Heart right ventricle (tissue), 16 donors: Measurements from ENCODE around the gene KCTD1. TPM values are rescaled to one million over a fixed set of nuclear protein-coding genes. Genes with fewer than 3 reads are reported as not detected.

Experiments used
- ATAC-seq, 8 donors: fragments of 200-7000 bp; cut with Tn5 transposase; one replicate each; pipeline ENCODE4 v1.9.1; 2020; ENCODE audit warnings: mild to moderate bottlenecking in 8 of 8, moderate library complexity in 8 of 8, moderate number of reproducible peaks in 1 of 8
- DNase-seq, 2 donors: peaks; one replicate each; pipeline ENCODE4 v3.0.0-alpha.2; 2020
- H3K27ac ChIP-seq, 10 donors: fragments of 200-600 bp; sonication (generic) in 2 of 10; one replicate each; pipeline versions ENCODE4 v1.5.0 to v1.8.0; 2020 to 2022; ENCODE audit warnings: mild to moderate bottlenecking in 3 of 10
- H3K27me3 ChIP-seq, 7 donors: fragments of 200-600 bp; one replicate each; pipeline ENCODE4 v1.8.0; 2021 to 2022; ENCODE audit warnings: mild to moderate bottlenecking in 2 of 7
- H3K36me3 ChIP-seq, 9 donors: fragments of 200-600 bp; sonication (generic) in 1 of 9; one replicate each; pipeline versions ENCODE4 v1.5.0 to v1.8.0; 2020 to 2022; ENCODE audit warnings: mild to moderate bottlenecking in 2 of 9
- H3K4me1 ChIP-seq, 9 donors: fragments of 200-600 bp; sonication (generic) in 1 of 9; one replicate each; pipeline versions ENCODE4 v1.5.0 to v1.8.0; 2020 to 2022; ENCODE audit warnings: mild to moderate bottlenecking in 4 of 9
- H3K4me3 ChIP-seq, 10 donors: fragments of 200-600 bp; sonication (generic) in 2 of 10; one replicate each; pipeline versions ENCODE4 v1.5.0 to v1.8.0; 2020 to 2022; ENCODE audit warnings: mild to moderate bottlenecking in 7 of 10, moderate library complexity in 2 of 10
- H3K9me3 ChIP-seq, 11 donors: fragments of 200-600 bp in 10 of 11; sonication (generic) in 2 of 11; one replicate each; pipeline versions ENCODE4 v1.5.0 to v1.8.0; 2013 to 2022; ENCODE audit warnings: mild to moderate bottlenecking in 2 of 11, control low read depth in 1 of 11, moderate library complexity in 1 of 11
- WGBS, 2 donors: extraction: QIAGEN DNeasy Blood & Tissue Kit; methylation state at CpG; one replicate each; pipeline ENCODE4 v1.1.7; 2013; ENCODE audit warnings: inconsistent platforms in 1 of 2; 5-methylcytosine and 5-hydroxymethylcytosine counted together
- intact Hi-C, 10 donors: fragments of 100-400 bp; cut with DNase I; formaldehyde crosslinking; loops; one replicate each; pipeline versions ENCODE4 v1.11.1 to v1.14.2; 2022
- polyA plus RNA-seq, 2 donors: library from polyadenylated mRNA; stranded (reverse); fragments of 200-250 nt; gene quantifications; one replicate each; pipeline ENCODE4 v1.2.3, GENCODE V29; 2013
- total RNA-seq, 10 donors: library from RNA; stranded (reverse); fragmentation: NEBNext Ultra II Directional in 3 of 10; extraction: Animal tissue kit (Norgen Biotek cat#: 25700) in 3 of 10; gene quantifications; one replicate each; pipeline versions ENCODE4 v1.2.1 to v1.2.4, GENCODE V29; 2021 to 2023
- TF ChIP-seq, protein P1 (sequence below), 9 donors: fragments of 200-600 bp; sonication (generic) in 2 of 9; IDR thresholded peaks; one replicate each; pipeline versions ENCODE4 v1.5.0 to v1.8.0; 2021 to 2022; ENCODE audit warnings: antibody characterized with exemption in 9 of 9, mild to moderate bottlenecking in 5 of 9, moderate library complexity in 1 of 9
- donor health status: Arrhythmogenic right ventricular cardiomyopathy.
- donor health status: ischemic (EF 13 %, LVEDD 7.1; RV severe dilation, severe dysfunction).
- donor health status: healthy with polysubstance abuse.
- donor health status: DM: no; HTN: yes; CAD: no.
- donor health status: DM: no; HTN: no; CAD: no.
- donor health status: ischemic (EF 25% LVEDD 6.9; RV normal size, moderate dysfunction).
- donor health status: ischemic (EF 25% LVEDD 5.7; RV mildly dilated, moderate dysfunction).
- donor health status: healthy.
- donor health status: DM: yes; HTN: yes; CAD: no.
- donor health status: Ischemic cardiomyopathy.
- donor health status: ischemic (EF 35%, LVEDD 5.7; RV mildly dilated, moderate dysfunction).
- donor health status: nonischemic (EF 11% LVEDD 7.7; RV severe dilation, severe dysfunction).
- donor health status: DM: yes; HTN: yes; CAD: no.
- donor health status: PGD.
- donor health status: ischemic (EF 29% LVEDD 5.4; RV normal size, mild dysfunction).
- donor health status: nonischemic (EF 23%, LVEDD 6.1; RV moderate dilation, normal function).

KCTD1 gene
- total and polyA plus RNA-seq, 12 donors = 7.5 to 16.7 (median 10.7) TPM

DNA sequence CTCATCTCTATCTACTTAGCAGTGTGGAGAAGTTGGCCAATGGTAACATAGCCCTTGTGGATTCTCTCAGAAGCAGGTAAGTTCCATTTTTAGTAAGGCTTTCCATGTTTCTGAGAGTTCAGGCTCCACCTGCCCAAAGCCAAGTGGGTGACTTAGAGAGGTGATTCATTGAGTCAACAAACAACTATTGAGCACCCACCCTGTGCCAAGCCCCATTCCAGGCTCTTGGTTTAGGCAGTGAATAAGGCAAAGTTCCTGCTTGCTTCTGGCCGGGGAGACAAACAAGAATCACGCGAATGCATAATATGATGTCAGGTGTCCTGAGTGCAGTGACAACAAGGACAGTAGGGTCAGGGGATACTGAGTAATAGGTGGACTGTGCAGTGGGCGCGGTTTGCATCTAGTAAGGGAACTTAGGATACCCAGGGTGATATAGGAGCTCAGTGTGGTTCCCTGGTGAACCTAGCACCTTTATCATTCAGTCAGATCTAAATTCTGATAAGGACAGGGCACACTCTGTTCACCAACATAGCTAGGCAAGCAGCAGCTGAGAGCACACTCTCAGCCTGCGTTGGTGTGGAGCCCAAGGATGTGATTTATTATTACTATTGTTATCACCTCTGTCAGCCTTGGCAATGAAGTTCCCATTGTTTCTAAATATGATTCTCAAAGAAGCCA, 31.7 kb upstream of the KCTD1 start:
- Histone ChIP-seq H3K27me3 (peaks cover 0 to 16% (median 0%) of the 10 kb centered on the region in 7 donors), H3K27ac (no peak overlapping the region), H3K36me3 (no peaks in the 10 kb centered on the region), H3K4me1 (peaks cover 0 to 8% (median 6%) of the 10 kb centered on the region in 9 donors), H3K4me3 (no peak overlapping the region), H3K9me3 (no peaks in the 10 kb centered on the region)
- WGBS, 2 donors = 69 to 76% methylated on average over 6 of the region's 6 CpGs
- TF ChIP-seq, protein P1, sequence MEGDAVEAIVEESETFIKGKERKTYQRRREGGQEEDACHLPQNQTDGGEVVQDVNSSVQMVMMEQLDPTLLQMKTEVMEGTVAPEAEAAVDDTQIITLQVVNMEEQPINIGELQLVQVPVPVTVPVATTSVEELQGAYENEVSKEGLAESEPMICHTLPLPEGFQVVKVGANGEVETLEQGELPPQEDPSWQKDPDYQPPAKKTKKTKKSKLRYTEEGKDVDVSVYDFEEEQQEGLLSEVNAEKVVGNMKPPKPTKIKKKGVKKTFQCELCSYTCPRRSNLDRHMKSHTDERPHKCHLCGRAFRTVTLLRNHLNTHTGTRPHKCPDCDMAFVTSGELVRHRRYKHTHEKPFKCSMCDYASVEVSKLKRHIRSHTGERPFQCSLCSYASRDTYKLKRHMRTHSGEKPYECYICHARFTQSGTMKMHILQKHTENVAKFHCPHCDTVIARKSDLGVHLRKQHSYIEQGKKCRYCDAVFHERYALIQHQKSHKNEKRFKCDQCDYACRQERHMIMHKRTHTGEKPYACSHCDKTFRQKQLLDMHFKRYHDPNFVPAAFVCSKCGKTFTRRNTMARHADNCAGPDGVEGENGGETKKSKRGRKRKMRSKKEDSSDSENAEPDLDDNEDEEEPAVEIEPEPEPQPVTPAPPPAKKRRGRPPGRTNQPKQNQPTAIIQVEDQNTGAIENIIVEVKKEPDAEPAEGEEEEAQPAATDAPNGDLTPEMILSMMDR (IDR thresholded peaks at IDR 0.05) = no peak
- DNase-seq (no peak), ATAC-seq (no peak)
- intact Hi-C loops = no loop called here

DNA sequence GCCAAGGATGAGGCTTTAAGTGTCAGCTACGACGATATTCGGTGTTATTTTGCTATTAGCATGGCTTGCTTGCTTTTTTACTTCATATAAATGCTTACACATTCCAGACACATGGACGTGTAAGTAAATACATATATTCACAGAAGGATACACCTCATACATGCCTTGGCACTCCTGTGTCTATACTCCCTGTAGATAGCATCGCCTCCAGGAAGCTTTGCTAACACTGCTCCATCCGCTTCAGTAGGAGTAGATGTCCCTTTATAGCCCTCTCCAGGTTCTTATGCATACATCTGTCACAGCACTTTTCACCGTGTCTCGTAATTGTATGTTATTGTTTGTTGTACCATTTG, 27.5 kb upstream of the KCTD1 start:
- DNase-seq (no peak), ATAC-seq (no peak)
- Histone ChIP-seq H3K27ac (no peak overlapping the region), H3K4me1 (peaks cover 0 to 12% (median 7%) of the 10 kb centered on the region in 9 donors), H3K36me3 (no peaks in the 10 kb centered on the region), H3K4me3 (peak overlapping the region in 7 of 10 donors; percentile 13 to 51 (median 48)), H3K9me3 (no peaks in the 10 kb centered on the region), H3K27me3 (peaks cover 0 to 30% (median 0%) of the 10 kb centered on the region in 7 donors)
- intact Hi-C loops = no loop called here
- 51 to 66% methylated on average over 8 of the region's 8 CpGs for WGBS, 2 donors
- TF ChIP-seq, protein P1 (IDR thresholded peaks at IDR 0.05) = no peak

DNA sequence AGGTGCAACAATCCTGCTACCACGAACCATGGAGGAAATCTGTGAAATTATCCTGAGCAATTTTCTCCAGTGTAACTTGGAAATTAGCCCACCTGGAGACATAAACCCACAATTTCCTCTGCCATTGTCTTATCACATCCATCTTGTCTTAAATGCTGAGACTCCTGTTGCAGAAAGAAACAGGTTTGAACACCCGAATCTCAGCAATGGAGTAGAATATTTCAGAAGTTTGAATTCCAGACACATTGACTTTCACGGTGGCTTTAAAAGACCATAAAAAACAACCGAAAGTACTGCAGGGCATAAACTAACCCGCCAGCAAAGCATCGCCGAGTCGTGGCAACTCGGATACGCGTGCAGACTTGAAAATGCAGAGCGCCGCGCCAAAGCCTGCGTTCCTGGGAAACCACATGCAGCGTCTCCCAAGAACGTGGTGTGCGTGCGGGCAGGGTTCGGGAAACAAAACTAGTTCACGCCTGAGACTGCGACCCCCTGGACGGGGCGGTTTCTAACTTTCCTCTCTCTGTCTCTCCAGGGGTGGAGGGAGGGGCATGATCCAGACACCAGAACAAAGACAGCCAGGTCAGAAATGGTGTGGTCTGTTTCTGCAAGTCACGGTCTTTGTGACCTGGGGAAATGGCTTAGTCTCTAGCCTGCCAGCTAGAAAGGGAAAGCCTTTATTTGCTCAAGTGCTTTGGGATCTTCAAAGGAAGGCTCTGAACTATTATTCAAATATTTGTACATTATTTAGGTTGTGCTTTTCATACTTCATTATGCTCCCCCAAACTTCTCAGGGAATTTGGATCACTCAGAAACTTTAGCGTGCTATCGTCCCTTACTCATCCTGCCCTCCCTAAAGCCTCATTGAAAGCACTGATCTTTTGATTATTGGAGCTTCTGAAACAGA, 26.9 kb upstream of the KCTD1 start:
- Histone ChIP-seq H3K9me3 (no peaks in the 10 kb centered on the region), H3K36me3 (no peaks in the 10 kb centered on the region), H3K27ac (no peak overlapping the region), H3K4me3 (peak overlapping the region in 9 of 10 donors; percentile 13 to 52 (median 48)), H3K4me1 (peaks cover 0 to 12% (median 7%) of the 10 kb centered on the region in 9 donors), H3K27me3 (peaks cover 0 to 30% (median 0%) of the 10 kb centered on the region in 7 donors)
- 7% methylated on average over 27 of the region's 27 CpGs for WGBS, 2 donors
- ATAC-seq (peak in 5 of 8 donors; percentile 44 to 64 (median 57)), DNase-seq (peak; percentile 5 to 32)
- intact Hi-C loops = no loop called here
- TF ChIP-seq, protein P1 (IDR thresholded peaks at IDR 0.05) = no peak

DNA sequence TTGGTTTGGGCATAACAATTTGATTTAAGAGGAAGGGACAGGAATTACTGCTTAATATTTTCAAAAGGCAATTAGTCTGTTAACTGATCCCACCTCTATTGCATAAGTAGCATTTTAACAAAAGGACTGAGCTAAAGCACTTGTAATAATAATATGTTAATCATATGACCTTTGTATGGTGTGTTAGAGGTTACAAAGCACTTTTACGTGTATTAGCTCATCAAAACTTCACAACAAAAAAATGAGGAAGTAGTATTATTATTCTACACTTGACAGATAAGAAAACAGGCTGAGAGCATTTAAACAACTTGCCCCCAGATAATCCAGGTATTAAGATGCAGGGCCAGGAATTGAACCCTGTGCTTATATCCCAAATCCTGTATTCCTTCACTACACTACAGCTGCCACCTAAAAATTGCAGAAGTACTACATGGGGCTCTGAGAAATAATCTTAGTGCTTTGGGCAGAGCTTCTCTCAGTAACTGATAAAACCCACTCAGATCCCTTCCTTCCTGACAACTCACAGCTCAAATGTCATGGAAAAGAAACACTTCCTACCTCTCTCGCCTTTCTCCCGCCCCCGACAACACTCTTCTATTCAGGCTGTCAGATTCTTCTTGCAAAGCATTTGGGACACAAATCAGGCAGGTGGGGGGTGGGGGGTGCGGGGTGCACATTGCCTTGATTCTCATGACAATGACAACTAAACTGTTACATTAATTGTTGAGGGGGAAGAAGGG, 20.7 kb upstream of the KCTD1 start:
- intact Hi-C loops = loop anchor here in 2 of 10 donors (10.0 kb wide), 3 partner anchors 76 to 164 kb away; no protein-coding TSS in a partner anchor
- H3K36me3 ChIP-seq = no peaks in the 10 kb centered on the region
- ATAC-seq (no peak), DNase-seq (no peak)
- 77 to 78% methylated on average over 5 of the region's 5 CpGs for WGBS, 2 donors
- H3K9me3 ChIP-seq = no peaks in the 10 kb centered on the region
- H3K4me3 ChIP-seq = no peak overlapping the region
- H3K27ac ChIP-seq = no peak overlapping the region
- H3K4me1 ChIP-seq = peaks cover 0 to 7% (median 0%) of the 10 kb centered on the region in 9 donors
- TF ChIP-seq, protein P1 (IDR thresholded peaks at IDR 0.05) = no peak
- H3K27me3 ChIP-seq = peaks cover 0 to 5% (median 0%) of the 10 kb centered on the region in 7 donors
